Measurements from ENCODE around the gene GAL3ST3. TPM values are rescaled to one million over a fixed set of nuclear protein-coding genes. Genes with fewer than 3 reads are reported as not detected.
"Not testable (repeated sequence)": the region's sequence is repeated elsewhere in the genome, so short reads cannot be mapped to it uniquely, and the experiment has no call there.

GAL3ST3 gene
- total and polyA plus RNA-seq, 2 donors (not counting 1 experiment from before 2014, with no cell fraction given): not detected

- TF ChIP-seq CTCF (conservative IDR thresholded peaks at IDR 0.05 in 1 of 2, IDR thresholded peaks at IDR 0.05 in 1 of 2; ENCODE audit: low read depth in 1 of 2, low read length in 2 of 2): no peak
- TF ChIP-seq EZH2 (IDR thresholded peaks at IDR 0.05; ENCODE audit: low read length, missing control alignments): no peak
- Histone ChIP-seq H3K9ac (ENCODE audit: insufficient read depth, low read length) (no peak overlapping the region), H3K4me3 (replicated peaks in 1 of 4; ENCODE audit: control extremely low read depth in 1 of 4, insufficient read depth in 1 of 4, low read depth in 3 of 4, low read length in 4 of 4) (no peak overlapping the region), H3K27me3 (ENCODE audit: control insufficient read depth, insufficient read depth, low read length) (peaks cover 7% of the 10 kb centered on the region), H3K36me3 (ENCODE audit: control insufficient read depth, insufficient read depth, low read length) (no peaks in the 10 kb centered on the region), H4K20me1 (ENCODE audit: control insufficient read depth, extremely low read depth, insufficient read depth, low read length) (no peaks in the 10 kb centered on the region), H3K4me2 (ENCODE audit: extremely low read depth, insufficient read depth, low read length) (no peak overlapping the region), H3K9me3 (ENCODE audit: control insufficient read depth, insufficient read depth, low read depth, low read length) (no peaks in the 10 kb centered on the region), H3K4me1 (ENCODE audit: control insufficient read depth, extremely low read depth, insufficient read depth, low read length) (peaks cover 3% of the 10 kb centered on the region), H3K27ac (ENCODE audit: insufficient read depth, low read length) (no peak overlapping the region), H3K79me2 (ENCODE audit: control insufficient read depth, insufficient read depth, low read length) (no peaks in the 10 kb centered on the region), H2AFZ (ENCODE audit: low read length) (no peak overlapping the region)
- peak in 1 of 2 donors; percentile 83 for DNase-seq (ENCODE audit: low read depth in 2 of 2)
These were observed 37.6 kb downstream of the GAL3ST3 start for GRCh38 chr11:66011239-66011784.

- H3K27me3 ChIP-seq (ENCODE audit: control insufficient read depth, insufficient read depth, low read length); H3K36me3 ChIP-seq (ENCODE audit: control insufficient read depth, insufficient read depth, low read length); DNase-seq (ENCODE audit: low read depth in 2 of 2); H3K4me2 ChIP-seq (ENCODE audit: extremely low read depth, insufficient read depth, low read length); H3K4me1 ChIP-seq (ENCODE audit: control insufficient read depth, extremely low read depth, insufficient read depth, low read length); H4K20me1 ChIP-seq (ENCODE audit: control insufficient read depth, extremely low read depth, insufficient read depth, low read length); H3K4me3 ChIP-seq (replicated peaks in 1 of 4; ENCODE audit: control extremely low read depth in 1 of 4, insufficient read depth in 1 of 4, low read depth in 3 of 4, low read length in 4 of 4); H3K9ac ChIP-seq (ENCODE audit: insufficient read depth, low read length); H3K79me2 ChIP-seq (ENCODE audit: control insufficient read depth, insufficient read depth, low read length); H2AFZ ChIP-seq (ENCODE audit: low read length); H3K27ac ChIP-seq (ENCODE audit: insufficient read depth, low read length); H3K9me3 ChIP-seq (ENCODE audit: control insufficient read depth, insufficient read depth, low read depth, low read length): not testable (repeated sequence)
These were observed 38.9 kb downstream of the GAL3ST3 start for GRCh38 chr11:66010036-66010435.

- TF ChIP-seq CTCF (conservative IDR thresholded peaks at IDR 0.05 in 1 of 2, IDR thresholded peaks at IDR 0.05 in 1 of 2; ENCODE audit: low read depth in 1 of 2, low read length in 2 of 2) (no peak), EZH2 (IDR thresholded peaks at IDR 0.05; ENCODE audit: low read length, missing control alignments) (no peak)
- H3K9ac ChIP-seq (ENCODE audit: insufficient read depth, low read length): no peak overlapping the region
- H2AFZ ChIP-seq (ENCODE audit: low read length): no peak overlapping the region
- H4K20me1 ChIP-seq (ENCODE audit: control insufficient read depth, extremely low read depth, insufficient read depth, low read length): no peaks in the 10 kb centered on the region
- no peak overlapping the region for H3K4me2 ChIP-seq (ENCODE audit: extremely low read depth, insufficient read depth, low read length)
- H3K79me2 ChIP-seq (ENCODE audit: control insufficient read depth, insufficient read depth, low read length): peaks cover 5% of the 10 kb centered on the region
- peaks cover 7% of the 10 kb centered on the region for H3K27me3 ChIP-seq (ENCODE audit: control insufficient read depth, insufficient read depth, low read length)
- peaks cover 8% of the 10 kb centered on the region for H3K36me3 ChIP-seq (ENCODE audit: control insufficient read depth, insufficient read depth, low read length)
- H3K27ac ChIP-seq (ENCODE audit: insufficient read depth, low read length): no peak overlapping the region
- no peak overlapping the region for H3K4me3 ChIP-seq (replicated peaks in 1 of 4; ENCODE audit: control extremely low read depth in 1 of 4, insufficient read depth in 1 of 4, low read depth in 3 of 4, low read length in 4 of 4)
- DNase-seq (ENCODE audit: low read depth in 2 of 2): no peak
- no peaks in the 10 kb centered on the region for H3K9me3 ChIP-seq (ENCODE audit: control insufficient read depth, insufficient read depth, low read depth, low read length)
- H3K4me1 ChIP-seq (ENCODE audit: control insufficient read depth, extremely low read depth, insufficient read depth, low read length): no peaks in the 10 kb centered on the region
These were observed 40.4 kb downstream of the GAL3ST3 start for GRCh38 chr11:66008468-66009101.
